Transverse colon (tissue), 4 donors: Measurements from ENCODE around the gene MFF.

Experiments
- CTCF ChIP-seq, 5 experiments: fragments of 200-600 bp in 3 of 5; fragments of 450-650 bp in 2 of 5; sonication (generic) in 3 of 5; IDR thresholded peaks; 1 replicate in 2 of 5; 2 replicates in 3 of 5; pipeline ENCODE4 v1.5.1; 2016 to 2017; ENCODE audit warnings: antibody characterized with exemption in 5 of 5, inconsistent platforms in 3 of 5, mild to moderate bottlenecking in 2 of 5, moderate library complexity in 1 of 5
- EP300 ChIP-seq: sonication (generic); formaldehyde crosslinking; IDR thresholded peaks from one replicate; pipeline ENCODE4 v1.6.1; 2017; ENCODE audit warnings: antibody characterized with exemption, low read depth
- POLR2A ChIP-seq: fragments of 450-650 bp; IDR thresholded peaks from one replicate; pipeline ENCODE4 v1.6.1; 2016; ENCODE audit warnings: antibody characterized with exemption, mild to moderate bottlenecking, moderate library complexity
- POLR2AphosphoS5 ChIP-seq, 3 donors: sonication (generic); formaldehyde crosslinking; IDR thresholded peaks; one replicate each; pipeline ENCODE4 v1.6.1; 2016; ENCODE audit warnings: antibody characterized with exemption in 3 of 3

GRCh38 chr2:227312579-227312978, 12.5 kb upstream of the MFF start:
- TF ChIP-seq CTCF (IDR thresholded peaks at IDR 0.05) (no peak), POLR2AphosphoS5 (IDR thresholded peaks at IDR 0.05) (no peak), EP300 (no peak), POLR2A (no peak)
